MCF 10A (cell line): ENCODE measurements around the gene CAT. TPM values are rescaled to one million over a fixed set of nuclear protein-coding genes. Genes with fewer than 3 reads are reported as not detected.

Experiments
- BruUV-seq: library from RNA; stranded (reverse); fragments of 400-500 nt; replicated peaks from 2 replicates; lab custom pipeline; 2021; lab: Mats Ljungman, UMichigan
- CTCF ChIA-PET: fragments of 300-600 bp; sonication (Branson Sonifier 250); formaldehyde crosslinking; extraction: SDS; loops from one replicate; lab custom pipeline; 2021; ENCODE audit warnings: antibody characterized with exemption, inconsistent platforms; lab: Yijun Ruan, JAX
- POLR2A ChIA-PET: fragments of 300-600, 350-650 bp; sonication (Branson Sonifier 250); formaldehyde crosslinking; extraction: SDS; loops from one replicate; lab custom pipeline; 2020; ENCODE audit warnings: antibody characterized with exemption, inconsistent platforms; lab: Yijun Ruan, JAX
- DNase-seq: peaks from one replicate; pipeline ENCODE4 v3.0.0-alpha.2; 2018; ENCODE audit not compliant: unreplicated experiment
- H3K27ac Mint-ChIP-seq: one replicate; pipeline ENCODE4 v1.8.0; 2022; ENCODE audit warnings: mild to moderate bottlenecking, low read depth, mixed read lengths; ENCODE audit not compliant: unreplicated experiment
- H3K27me3 Mint-ChIP-seq: one replicate; pipeline ENCODE4 v1.8.0; 2022; ENCODE audit warnings: mixed read lengths; ENCODE audit not compliant: insufficient read depth, unreplicated experiment
- H3K36me3 Mint-ChIP-seq: one replicate; pipeline ENCODE4 v1.8.0; 2022; ENCODE audit warnings: mild to moderate bottlenecking, moderate library complexity, mixed read lengths; ENCODE audit not compliant: insufficient read depth, unreplicated experiment
- H3K4me1 Mint-ChIP-seq: one replicate; pipeline ENCODE4 v1.8.0; 2022; ENCODE audit warnings: mixed read lengths; ENCODE audit not compliant: insufficient read depth, unreplicated experiment
- H3K4me3 Mint-ChIP-seq: one replicate; pipeline ENCODE4 v1.8.0; 2022; ENCODE audit warnings: mild to moderate bottlenecking, moderate library complexity, mixed read lengths; ENCODE audit not compliant: unreplicated experiment
- H3K9me3 Mint-ChIP-seq: one replicate; pipeline ENCODE4 v1.8.0; 2022; ENCODE audit warnings: mixed read lengths; ENCODE audit not compliant: unreplicated experiment
- CTCF ChIP-seq: fragments of 200-600 bp; IDR thresholded peaks from one replicate; pipeline ENCODE4 v1.8.0; 2022; ENCODE audit warnings: antibody characterized with exemption, mild to moderate bottlenecking; ENCODE audit not compliant: unreplicated experiment
- intact Hi-C: fragments of 100-400 bp; cut with micrococcal nuclease; formaldehyde crosslinking; loops from 2 replicates; pipeline ENCODE4 v1.14.1; 2022
- total RNA-seq: library from RNA; stranded (reverse); gene quantifications from 2 replicates; pipeline ENCODE4 v1.2.3, GENCODE V29; 2022

The CAT gene
- total RNA-seq, 1 experiment from 2014 or later: 12.1 TPM

GRCh38 chr11:34502949-34503348, 64.2 kb downstream of the CAT start:
- no peak for DNase-seq
- no peaks in the 10 kb centered on the region for H3K27me3 Mint-ChIP-seq
- peaks cover 14% of the 10 kb centered on the region for H3K4me1 Mint-ChIP-seq
- H3K9me3 Mint-ChIP-seq: no peaks in the 10 kb centered on the region
- H3K36me3 Mint-ChIP-seq: no peaks in the 10 kb centered on the region
- TF ChIP-seq CTCF: no peak
- BruUV-seq: no TSS peak
- ChIA-PET CTCF (interaction anchor here (0.5 to 2.8 kb wide), 11 partner anchors 9 to 948 kb away, joined by 3 to 16 read pairs (median 3); partner anchors contain the start of gene ELF5), POLR2A (interaction anchor here (1.4 kb wide), 1 partner anchor 64 kb away, joined by 5 read pairs; no protein-coding TSS in a partner anchor)
- intact Hi-C loops: no loop called here
- no peak overlapping the region for H3K4me3 Mint-ChIP-seq
- no peak overlapping the region for H3K27ac Mint-ChIP-seq

DNA sequence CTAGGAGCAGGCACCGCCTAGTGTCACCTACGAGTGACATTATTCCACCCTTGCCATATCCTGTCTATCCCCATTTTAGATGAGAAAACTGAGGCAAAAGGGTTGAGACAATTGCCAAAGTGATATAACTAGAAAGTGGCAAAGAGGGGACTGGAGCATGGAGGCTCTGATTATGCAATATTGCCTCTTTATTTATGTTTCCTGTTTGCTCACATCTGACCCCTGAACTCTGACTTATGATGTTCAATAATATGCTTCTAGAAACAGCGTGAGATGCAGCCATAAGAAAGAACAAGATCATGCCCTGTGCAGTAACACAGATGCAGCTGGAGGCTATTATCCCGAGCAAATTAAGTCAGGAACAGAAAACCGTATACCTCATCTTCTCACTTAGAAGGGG, 67.1 kb downstream of the CAT start:
- CTCF ChIA-PET: no interaction called here
- no TSS peak for BruUV-seq
- intact Hi-C loops: no loop called here

DNA sequence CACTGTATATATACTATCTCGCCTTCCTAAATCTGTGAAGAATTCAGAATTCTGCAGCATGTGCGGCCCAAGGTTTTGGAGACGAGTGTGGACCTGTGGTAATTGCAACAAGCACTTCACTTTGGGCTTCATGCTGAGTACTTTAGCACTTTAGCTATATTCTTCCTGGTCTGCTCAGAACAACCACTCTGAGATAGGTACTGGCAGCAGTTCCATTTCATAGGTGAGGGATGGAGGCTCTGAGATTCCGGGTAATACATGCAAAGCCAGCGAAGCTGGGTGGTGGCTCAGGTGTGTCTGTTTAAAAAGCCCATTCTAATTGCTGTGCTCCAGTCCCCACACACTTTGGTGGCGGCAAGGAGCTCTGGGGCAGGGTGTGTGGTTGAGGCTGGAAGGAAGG, 68.4 kb downstream of the CAT start:
- Mint-ChIP-seq H3K9me3 (no peaks in the 10 kb centered on the region), H3K27ac (no peak overlapping the region), H3K27me3 (no peaks in the 10 kb centered on the region), H3K4me3 (no peak overlapping the region), H3K4me1 (peaks cover 1% of the 10 kb centered on the region), H3K36me3 (no peaks in the 10 kb centered on the region)
- POLR2A ChIA-PET: no interaction called here
- no peak for DNase-seq
- no peak for TF ChIP-seq CTCF
- intact Hi-C loops: no loop called here
- CTCF ChIA-PET: interaction anchor here (0.6 kb wide), 1 partner anchor 8 kb away, joined by 3 read pairs; no protein-coding TSS in a partner anchor
- no TSS peak for BruUV-seq

More for the DNA sequence above, 67.1 kb downstream of the CAT start:
- Mint-ChIP-seq H3K36me3 (no peaks in the 10 kb centered on the region), H3K27ac (no peak overlapping the region), H3K4me3 (no peak overlapping the region), H3K4me1 (peaks cover 14% of the 10 kb centered on the region), H3K27me3 (no peaks in the 10 kb centered on the region), H3K9me3 (no peaks in the 10 kb centered on the region)
- POLR2A ChIA-PET: no interaction called here
- no peak for DNase-seq
- TF ChIP-seq CTCF: no peak

DNA sequence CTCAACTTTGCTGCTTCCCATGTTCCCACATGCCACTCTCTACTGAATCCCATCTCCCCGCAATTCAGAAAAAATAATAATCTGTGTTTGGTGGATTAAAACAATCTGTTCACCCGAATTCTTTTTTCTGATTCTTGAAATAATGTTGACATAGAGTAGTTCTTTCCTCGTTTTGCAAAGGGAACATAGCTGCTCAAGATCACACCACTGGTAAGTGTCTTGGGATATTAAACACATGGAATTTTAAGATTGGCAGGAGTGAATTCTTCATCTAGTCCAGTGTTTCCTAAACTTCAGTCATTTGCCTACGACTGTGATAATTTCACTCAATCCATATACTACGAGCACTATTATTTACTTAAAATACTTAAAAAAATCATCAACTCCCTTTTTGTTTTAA, 68.9 kb downstream of the CAT start:
- Mint-ChIP-seq H3K27me3 (no peaks in the 10 kb centered on the region), H3K36me3 (no peaks in the 10 kb centered on the region), H3K4me1 (no peaks in the 10 kb centered on the region), H3K9me3 (no peaks in the 10 kb centered on the region), H3K4me3 (no peak overlapping the region), H3K27ac (no peak overlapping the region)
- ChIA-PET POLR2A (no interaction called here), CTCF (interaction anchor here (0.6 to 0.7 kb wide), 2 partner anchors 8 to 935 kb away, joined by 3 read pairs; no protein-coding TSS in a partner anchor)
- TF ChIP-seq CTCF: no peak
- no peak for DNase-seq
- BruUV-seq: no TSS peak
- intact Hi-C loops: no loop called here
